Osteocyte (in vitro differentiated cells): ENCODE measurements around the gene WNT2B. TPM values are rescaled to one million over a fixed set of nuclear protein-coding genes. Genes with fewer than 3 reads are reported as not detected.
"Not testable (repeated sequence)": the region's sequence is repeated elsewhere in the genome, so short reads cannot be mapped to it uniquely, and the experiment has no call there.

ENCODE experiments used
- DNase-seq: peaks from one replicate; pipeline ENCODE4 v3.0.0; 2021; ENCODE audit warnings: mixed read lengths; ENCODE audit not compliant: unreplicated experiment; ENCODE audit errors: extremely low spot score
- H3K27ac Mint-ChIP-seq: one replicate; pipeline ENCODE4 v1.8.0; 2021; ENCODE audit warnings: mild to moderate bottlenecking, mixed read lengths; ENCODE audit not compliant: unreplicated experiment
- H3K27me3 Mint-ChIP-seq: one replicate; pipeline ENCODE4 v1.8.0; 2021; ENCODE audit warnings: mixed read lengths; ENCODE audit not compliant: unreplicated experiment
- H3K36me3 Mint-ChIP-seq: one replicate; pipeline ENCODE4 v1.8.0; 2021; ENCODE audit warnings: mixed read lengths; ENCODE audit not compliant: unreplicated experiment
- H3K4me1 Mint-ChIP-seq: one replicate; pipeline ENCODE4 v1.8.0; 2021; ENCODE audit warnings: mixed read lengths; ENCODE audit not compliant: unreplicated experiment
- H3K4me3 Mint-ChIP-seq: one replicate; pipeline ENCODE4 v1.8.0; 2021; ENCODE audit warnings: mild to moderate bottlenecking, moderate library complexity, mixed read lengths; ENCODE audit not compliant: unreplicated experiment
- H3K9me3 Mint-ChIP-seq: one replicate; pipeline ENCODE4 v1.8.0; 2021; ENCODE audit warnings: mixed read lengths; ENCODE audit not compliant: unreplicated experiment
- CTCF ChIP-seq: fragments of 200-600 bp; sonication (generic); IDR thresholded peaks from 2 replicates; pipeline ENCODE4 v1.5.0; 2021; ENCODE audit warnings: antibody characterized with exemption, mild to moderate bottlenecking, moderate library complexity
- total RNA-seq: library from RNA; stranded (reverse); gene quantifications from 2 replicates; pipeline ENCODE4 v1.2.1, GENCODE V29; 2021

WNT2B gene
- total RNA-seq, 1 donor from 2014 or later: 2.3 TPM

- H3K27ac Mint-ChIP-seq: no peak overlapping the region
- DNase-seq: no peak
- H3K27me3 Mint-ChIP-seq: no peaks in the 10 kb centered on the region
- no peaks in the 10 kb centered on the region for H3K4me1 Mint-ChIP-seq
- no peak for TF ChIP-seq CTCF
- H3K9me3 Mint-ChIP-seq: peaks cover 26% of the 10 kb centered on the region
- H3K4me3 Mint-ChIP-seq: no peak overlapping the region
- H3K36me3 Mint-ChIP-seq: peaks cover 4% of the 10 kb centered on the region
Observed at GRCh38 chr1:112478314-112478713, 30.5 kb upstream of the WNT2B start.

GRCh38 chr1:112486063-112486462 lies 22.7 kb upstream of the WNT2B start:
- H3K9me3 Mint-ChIP-seq, DNase-seq, H3K4me1 Mint-ChIP-seq, H3K4me3 Mint-ChIP-seq, H3K36me3 Mint-ChIP-seq, H3K27me3 Mint-ChIP-seq, H3K27ac Mint-ChIP-seq: not testable (repeated sequence)

- H3K27ac Mint-ChIP-seq, DNase-seq, H3K4me1 Mint-ChIP-seq, H3K9me3 Mint-ChIP-seq, H3K36me3 Mint-ChIP-seq, H3K27me3 Mint-ChIP-seq, H3K4me3 Mint-ChIP-seq: not testable (repeated sequence)
Observed at GRCh38 chr1:112487686-112488085, 21.1 kb upstream of the WNT2B start.

GRCh38 chr1:112488141-112488540 lies 20.6 kb upstream of the WNT2B start:
- Mint-ChIP-seq H3K27me3 (no peaks in the 10 kb centered on the region), H3K27ac (no peak overlapping the region), H3K36me3 (no peaks in the 10 kb centered on the region), H3K9me3 (no peaks in the 10 kb centered on the region), H3K4me1 (no peaks in the 10 kb centered on the region), H3K4me3 (no peak overlapping the region)
- no peak for DNase-seq
- no peak for TF ChIP-seq CTCF

GRCh38 chr1:112492076-112492475 lies 16.7 kb upstream of the WNT2B start:
- no peaks in the 10 kb centered on the region for H3K36me3 Mint-ChIP-seq
- no peaks in the 10 kb centered on the region for H3K4me1 Mint-ChIP-seq
- no peak for DNase-seq
- no peak overlapping the region for H3K4me3 Mint-ChIP-seq
- no peak for TF ChIP-seq CTCF
- no peaks in the 10 kb centered on the region for H3K27me3 Mint-ChIP-seq
- no peak overlapping the region for H3K27ac Mint-ChIP-seq
- H3K9me3 Mint-ChIP-seq: no peaks in the 10 kb centered on the region

- Mint-ChIP-seq H3K36me3 (no peaks in the 10 kb centered on the region), H3K4me1 (peaks cover 3% of the 10 kb centered on the region), H3K9me3 (no peaks in the 10 kb centered on the region), H3K4me3 (no peak overlapping the region), H3K27me3 (no peaks in the 10 kb centered on the region), H3K27ac (no peak overlapping the region)
- TF ChIP-seq CTCF: no peak
- DNase-seq: no peak
Observed at GRCh38 chr1:112493351-112493750, 15.4 kb upstream of the WNT2B start.
